GM18868 (cell line): Measurements from ENCODE around the gene ADGRV1.

Experiments
- ATAC-seq: cut with Tn5 transposase; IDR thresholded peaks from one replicate; pipeline ENCODE4 v1.9.1; 2021; ENCODE audit warnings: mild to moderate bottlenecking, moderate library complexity; ENCODE audit not compliant: unreplicated experiment

The ADGRV1 gene

GRCh38 chr5:90865180-90865579 lies 306.6 kb downstream of the ADGRV1 start:
- no peak for ATAC-seq

- no peak for ATAC-seq
These were observed 307.7 kb downstream of the ADGRV1 start for GRCh38 chr5:90866333-90866732.

DNA sequence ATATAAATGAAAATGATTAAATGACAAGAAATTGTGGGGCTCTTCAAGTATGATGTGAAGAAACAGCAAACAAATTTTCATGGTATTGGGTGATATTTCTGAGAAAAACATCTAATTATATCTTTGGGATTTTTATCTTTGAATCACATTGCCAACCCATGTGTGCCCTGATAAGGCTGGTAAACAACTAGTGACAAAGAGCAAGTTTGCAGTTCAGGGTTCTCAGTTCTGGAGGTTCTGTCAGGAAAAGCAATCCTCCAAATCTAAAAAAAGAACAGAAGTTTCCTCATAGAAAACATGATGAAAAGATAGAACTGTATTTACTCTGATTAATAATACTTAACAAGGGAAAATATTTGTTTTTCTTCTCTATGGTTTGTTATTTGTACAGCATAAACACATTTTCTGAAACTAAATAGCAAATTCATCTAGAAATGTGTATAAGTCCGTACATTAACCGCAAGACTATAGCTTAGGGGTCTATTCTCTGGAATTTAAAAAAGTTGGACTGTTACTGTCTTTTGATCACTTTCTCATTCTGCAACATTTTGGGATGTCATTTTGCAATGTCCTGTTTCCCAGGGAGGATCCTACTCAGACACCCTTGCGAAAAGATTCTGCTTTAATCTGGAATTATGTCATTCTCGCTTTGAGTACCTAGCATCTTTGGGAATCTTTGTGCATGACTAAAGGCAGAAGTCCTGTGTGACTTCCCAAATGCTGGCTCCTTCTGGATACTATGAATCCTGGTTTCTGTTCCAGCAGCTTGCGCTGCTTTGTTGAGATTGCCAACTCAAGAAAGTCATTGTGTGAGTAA lies 308.5 kb downstream of the ADGRV1 start:
- no peak for ATAC-seq

DNA sequence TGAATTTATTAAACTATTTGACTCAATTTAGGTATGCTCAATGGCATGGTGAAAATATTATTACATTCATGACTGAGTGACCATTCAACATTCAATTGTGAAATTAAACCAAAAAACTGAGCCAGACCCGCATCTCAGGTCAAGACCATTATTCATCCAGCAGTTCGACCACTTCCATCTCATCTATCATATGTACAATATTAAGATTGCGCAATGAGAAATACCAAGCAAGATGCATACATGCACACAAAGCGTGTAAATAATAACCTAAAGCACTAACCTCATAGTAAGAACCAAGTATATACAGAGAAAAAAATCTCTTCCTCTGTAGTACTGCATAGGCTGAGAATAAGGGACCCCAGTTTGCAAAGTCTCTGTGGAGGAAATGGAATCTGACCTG lies 310.2 kb downstream of the ADGRV1 start:
- no peak for ATAC-seq

DNA sequence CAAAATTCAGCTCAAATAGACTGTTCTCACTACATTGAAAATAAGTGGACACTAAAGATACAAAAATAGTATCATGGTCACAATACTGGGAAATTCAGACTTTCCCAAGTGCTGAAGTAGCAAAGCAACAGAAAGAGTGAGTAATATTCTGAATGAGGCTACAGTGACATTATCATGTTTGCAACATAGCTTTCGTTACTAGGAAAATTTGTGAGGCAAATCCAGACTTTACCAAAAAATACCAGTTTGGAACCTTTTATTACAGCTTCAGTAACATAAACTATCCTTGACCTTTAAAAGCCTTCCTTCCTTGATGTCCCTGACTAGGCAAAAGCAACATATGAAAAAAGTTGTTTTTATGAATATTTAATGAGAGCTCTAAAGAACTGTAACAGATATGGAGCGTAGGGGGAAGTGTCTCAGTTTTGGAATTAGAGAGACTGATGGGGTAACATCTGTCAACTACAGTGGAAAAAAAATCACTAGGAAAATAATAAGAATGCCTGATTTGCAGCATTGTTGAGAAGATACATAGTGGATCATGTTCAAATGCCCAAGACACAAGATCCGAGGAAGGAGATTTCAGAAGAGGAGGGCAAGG lies 312.9 kb downstream of the ADGRV1 start:
- ATAC-seq = no peak

DNA sequence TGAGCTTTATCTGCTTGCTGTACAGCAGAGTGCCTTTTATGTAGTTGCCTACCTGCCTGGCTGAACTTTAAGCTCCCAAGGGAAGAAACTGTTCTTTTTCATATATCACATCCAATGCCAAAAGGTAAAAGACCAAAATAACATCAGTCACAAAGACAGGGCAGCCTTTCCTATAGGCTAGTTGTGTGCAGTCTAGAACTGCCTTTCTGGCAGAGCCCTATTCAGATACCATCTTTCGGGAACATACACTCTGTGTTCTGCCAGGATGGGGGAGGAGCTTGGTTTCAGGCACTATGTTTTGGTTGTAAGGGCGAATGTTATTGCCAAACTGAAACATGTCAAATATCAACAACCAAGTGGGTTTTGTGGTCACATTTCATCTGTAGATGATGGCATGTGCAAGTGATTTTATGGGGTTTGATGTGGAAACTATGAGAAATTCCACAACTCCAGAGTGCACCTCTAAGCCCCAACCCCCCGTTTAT lies 314.5 kb downstream of the ADGRV1 start:
- no peak for ATAC-seq

DNA sequence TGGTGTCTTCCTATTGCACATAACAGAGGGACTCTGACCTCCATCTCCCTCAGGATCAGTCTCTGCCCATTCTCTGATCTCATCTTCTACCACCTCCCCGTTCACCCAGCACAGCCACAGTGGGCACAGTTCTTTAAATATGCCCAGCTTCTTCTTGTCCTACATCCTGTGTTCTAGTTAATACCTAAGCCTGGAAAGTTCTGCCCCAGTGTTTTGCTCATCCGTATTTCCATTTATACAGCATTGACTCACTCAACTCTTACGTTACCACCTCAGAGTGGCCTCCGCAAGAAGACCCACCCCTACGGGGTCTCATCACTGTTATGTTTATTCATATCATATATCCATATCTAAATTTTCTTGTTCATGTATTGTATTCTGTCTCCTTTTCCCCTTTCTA lies 315.5 kb downstream of the ADGRV1 start:
- no peak for ATAC-seq

- ATAC-seq = no peak
These were observed 316.9 kb downstream of the ADGRV1 start for GRCh38 chr5:90875456-90875855.

- ATAC-seq = no peak
These were observed 317.8 kb downstream of the ADGRV1 start for GRCh38 chr5:90876366-90876765.

- ATAC-seq = no peak
These were observed 318.5 kb downstream of the ADGRV1 start for GRCh38 chr5:90877049-90877448.

- no peak for ATAC-seq
These were observed 319.5 kb downstream of the ADGRV1 start for GRCh38 chr5:90878081-90878480.

DNA sequence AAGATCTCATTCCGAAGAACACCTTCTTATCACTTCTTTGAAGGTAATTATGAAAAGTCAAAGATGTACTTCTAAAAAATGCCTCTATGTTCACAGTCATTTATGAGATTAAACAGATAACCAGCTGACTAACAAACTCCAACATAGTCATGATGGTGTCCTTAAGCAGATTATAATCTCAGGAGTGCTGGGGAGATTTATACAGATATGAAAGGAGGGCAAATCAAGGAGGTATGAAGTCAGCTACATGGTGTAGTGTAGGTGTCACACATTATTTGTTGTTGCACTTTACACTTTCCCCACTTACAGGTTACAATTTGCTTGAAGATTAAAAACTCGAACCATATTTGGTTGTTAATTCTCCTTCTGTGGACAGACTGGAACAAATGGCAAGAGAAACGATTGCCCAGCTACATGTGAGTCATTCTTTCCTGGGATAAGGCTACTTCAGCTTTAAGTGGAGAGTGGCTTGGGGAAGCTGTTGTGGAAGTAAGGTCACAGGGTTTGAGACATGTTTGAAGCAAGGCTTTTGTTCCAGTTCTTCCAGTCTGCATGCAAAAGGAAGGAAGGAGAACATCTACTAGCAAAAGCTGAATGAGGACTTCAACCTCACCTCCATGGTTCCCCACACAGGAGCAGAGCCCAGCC lies 320.1 kb downstream of the ADGRV1 start:
- no peak for ATAC-seq

- no peak for ATAC-seq
These were observed 323.1 kb downstream of the ADGRV1 start for GRCh38 chr5:90881626-90882150.

DNA sequence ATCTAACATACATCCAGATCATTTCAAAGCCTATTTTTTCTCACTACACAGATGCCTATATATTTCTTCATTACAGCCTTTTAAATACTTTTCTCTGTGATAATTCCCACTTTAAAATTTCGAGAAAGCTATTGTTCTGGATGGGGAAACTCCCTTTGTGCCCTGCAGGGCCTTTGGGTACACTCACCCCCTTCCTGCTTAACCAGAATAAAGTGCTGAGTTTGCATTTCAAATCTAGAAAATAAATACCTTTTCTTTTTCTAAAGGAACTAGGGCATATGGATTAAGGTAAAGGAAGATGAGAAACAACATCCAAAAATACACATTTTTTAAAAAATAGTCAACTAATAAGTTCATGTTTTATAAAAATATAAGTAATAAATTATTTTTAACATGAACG lies 323.9 kb downstream of the ADGRV1 start:
- ATAC-seq = no peak

GRCh38 chr5:90885180-90885868 lies 326.7 kb downstream of the ADGRV1 start:
- ATAC-seq = no peak

DNA sequence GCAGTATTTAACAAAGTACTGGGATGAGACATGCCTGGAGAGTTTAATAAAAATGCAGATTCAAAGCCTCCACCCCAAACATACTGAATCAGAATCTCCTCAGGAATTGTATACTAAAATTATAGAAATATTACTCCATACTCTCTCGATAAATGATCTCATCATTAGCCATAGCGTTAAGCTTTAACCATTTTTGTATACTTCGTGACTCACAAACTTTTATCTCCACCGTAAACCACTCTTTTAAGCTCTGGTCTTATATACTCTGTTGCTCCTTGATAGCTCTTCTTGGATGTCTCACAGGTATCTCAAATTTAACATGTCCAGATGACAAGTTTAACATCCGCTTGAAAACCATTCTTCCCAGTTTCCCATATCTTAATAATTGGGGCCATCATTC lies 327.8 kb downstream of the ADGRV1 start:
- no peak for ATAC-seq

DNA sequence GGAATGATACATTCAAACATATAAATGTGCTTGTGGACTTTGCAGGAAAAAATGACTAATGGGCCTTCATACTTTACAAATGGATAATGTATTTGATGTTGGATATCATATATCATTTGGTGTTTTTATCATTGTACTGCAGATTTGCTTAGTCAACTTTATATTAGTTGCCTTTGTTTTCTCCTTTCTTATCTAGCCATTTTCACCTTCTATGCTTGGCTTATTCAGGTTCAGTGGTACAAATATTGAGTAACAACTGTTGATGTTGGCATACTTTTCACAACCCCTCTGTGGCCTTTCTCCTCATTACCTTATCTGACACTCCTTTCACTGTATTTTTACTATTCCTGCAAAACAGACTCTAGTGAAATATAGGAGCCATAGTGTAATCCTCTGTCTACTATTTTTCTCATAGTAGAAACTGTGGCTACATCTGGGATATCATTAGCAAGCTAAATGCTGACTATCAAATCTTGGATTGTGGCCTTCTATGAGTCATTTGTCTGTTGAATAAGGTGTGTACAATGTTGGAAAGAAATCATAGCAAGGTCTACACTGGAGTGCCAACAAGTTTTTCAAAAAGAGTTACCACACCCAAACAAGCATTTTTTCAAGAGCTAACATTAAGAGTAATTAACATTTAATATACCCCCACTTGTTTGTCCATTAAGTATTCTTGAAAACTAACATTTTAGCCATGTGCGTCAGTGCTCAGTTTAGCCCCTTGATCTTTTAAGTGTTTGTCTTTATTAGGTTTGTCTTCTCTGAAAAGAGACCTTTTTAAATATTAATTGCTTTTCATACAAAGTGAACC lies 330.1 kb downstream of the ADGRV1 start:
- ATAC-seq = no peak

DNA sequence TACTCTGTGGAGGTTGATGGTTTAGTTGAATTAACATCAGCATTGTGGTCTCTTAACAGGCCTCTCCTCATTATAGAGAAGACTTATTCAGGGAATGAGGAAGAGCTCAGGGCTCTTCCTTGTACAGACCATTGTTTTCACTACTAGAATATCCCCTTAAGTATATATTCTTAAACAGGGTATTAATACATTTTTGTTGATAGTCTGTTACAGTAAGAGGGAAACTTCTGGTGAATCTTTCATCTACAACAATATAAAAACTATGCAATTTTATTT lies 330.7 kb downstream of the ADGRV1 start:
- ATAC-seq = no peak

GRCh38 chr5:90890180-90890579 lies 331.6 kb downstream of the ADGRV1 start:
- ATAC-seq = no peak

DNA sequence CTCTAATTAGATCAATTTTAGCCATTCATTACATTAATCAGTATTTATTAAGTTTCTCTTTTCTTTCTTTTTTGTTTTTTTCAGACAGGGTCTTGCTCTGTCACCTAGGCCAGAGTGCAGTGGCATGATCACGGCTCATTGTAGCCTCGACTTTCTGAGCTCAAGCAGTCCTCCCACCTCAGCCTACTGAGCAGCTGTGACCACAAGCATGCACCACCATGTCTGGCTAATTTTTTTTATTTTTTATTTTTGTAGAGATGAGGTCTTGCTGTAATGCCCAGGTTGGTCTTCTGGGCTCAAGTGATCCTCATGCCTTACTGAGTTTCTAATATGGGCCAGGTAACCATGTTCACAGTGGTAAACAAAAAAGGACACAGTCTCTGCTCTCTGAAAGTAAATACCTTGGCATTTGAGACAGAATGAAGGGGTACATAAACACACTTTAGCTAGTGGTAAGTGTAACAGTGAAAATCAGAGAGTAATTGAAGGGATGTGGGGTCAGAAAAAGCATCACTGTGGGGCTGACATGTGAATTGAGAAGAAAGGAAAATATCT lies 336.3 kb downstream of the ADGRV1 start:
- ATAC-seq = no peak
